LNCAP (cell line): ENCODE measurements around the gene NAV2.

Experiments
- TF ChIP-seq, protein P1 (sequence below): fragments of 450-650 bp; IDR thresholded peaks from 2 replicates; pipeline ENCODE4 v1.5.1; 2017; ENCODE audit warnings: mild to moderate bottlenecking

NAV2 gene

GRCh38 chr11:19723572-19724342 lies 11.1 kb downstream of the NAV2 start:
- TF ChIP-seq, protein P1, sequence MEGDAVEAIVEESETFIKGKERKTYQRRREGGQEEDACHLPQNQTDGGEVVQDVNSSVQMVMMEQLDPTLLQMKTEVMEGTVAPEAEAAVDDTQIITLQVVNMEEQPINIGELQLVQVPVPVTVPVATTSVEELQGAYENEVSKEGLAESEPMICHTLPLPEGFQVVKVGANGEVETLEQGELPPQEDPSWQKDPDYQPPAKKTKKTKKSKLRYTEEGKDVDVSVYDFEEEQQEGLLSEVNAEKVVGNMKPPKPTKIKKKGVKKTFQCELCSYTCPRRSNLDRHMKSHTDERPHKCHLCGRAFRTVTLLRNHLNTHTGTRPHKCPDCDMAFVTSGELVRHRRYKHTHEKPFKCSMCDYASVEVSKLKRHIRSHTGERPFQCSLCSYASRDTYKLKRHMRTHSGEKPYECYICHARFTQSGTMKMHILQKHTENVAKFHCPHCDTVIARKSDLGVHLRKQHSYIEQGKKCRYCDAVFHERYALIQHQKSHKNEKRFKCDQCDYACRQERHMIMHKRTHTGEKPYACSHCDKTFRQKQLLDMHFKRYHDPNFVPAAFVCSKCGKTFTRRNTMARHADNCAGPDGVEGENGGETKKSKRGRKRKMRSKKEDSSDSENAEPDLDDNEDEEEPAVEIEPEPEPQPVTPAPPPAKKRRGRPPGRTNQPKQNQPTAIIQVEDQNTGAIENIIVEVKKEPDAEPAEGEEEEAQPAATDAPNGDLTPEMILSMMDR, result no peak

GRCh38 chr11:19724765-19725164 lies 12.1 kb downstream of the NAV2 start:
- TF ChIP-seq, protein P1, result no peak

- TF ChIP-seq, protein P1, result no peak
These were observed 12.9 kb downstream of the NAV2 start for GRCh38 chr11:19725379-19726079.

GRCh38 chr11:19727246-19727645 lies 14.6 kb downstream of the NAV2 start:
- TF ChIP-seq, protein P1, result no peak

DNA sequence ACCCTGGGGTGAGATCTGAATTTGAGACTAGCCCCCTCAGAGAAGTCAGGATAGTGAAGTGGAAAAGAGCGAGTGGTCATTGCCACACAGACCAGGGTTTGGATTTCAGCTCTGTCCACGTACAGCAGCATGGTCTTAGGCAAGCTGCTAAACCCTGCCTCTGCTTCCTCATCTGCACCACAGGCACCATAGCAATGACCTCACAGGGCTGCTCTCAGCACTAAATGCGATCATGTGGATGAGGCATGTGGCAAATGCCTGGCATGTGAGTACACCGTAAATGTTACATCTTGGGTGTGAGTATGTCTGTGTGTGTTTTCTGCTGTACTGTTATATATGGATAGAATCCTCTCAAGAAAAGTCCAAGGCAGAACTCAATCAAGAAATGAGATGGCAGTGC lies 15.8 kb downstream of the NAV2 start:
- TF ChIP-seq, protein P1, result no peak

GRCh38 chr11:19729141-19729540 lies 16.5 kb downstream of the NAV2 start:
- TF ChIP-seq, protein P1, result no peak

DNA sequence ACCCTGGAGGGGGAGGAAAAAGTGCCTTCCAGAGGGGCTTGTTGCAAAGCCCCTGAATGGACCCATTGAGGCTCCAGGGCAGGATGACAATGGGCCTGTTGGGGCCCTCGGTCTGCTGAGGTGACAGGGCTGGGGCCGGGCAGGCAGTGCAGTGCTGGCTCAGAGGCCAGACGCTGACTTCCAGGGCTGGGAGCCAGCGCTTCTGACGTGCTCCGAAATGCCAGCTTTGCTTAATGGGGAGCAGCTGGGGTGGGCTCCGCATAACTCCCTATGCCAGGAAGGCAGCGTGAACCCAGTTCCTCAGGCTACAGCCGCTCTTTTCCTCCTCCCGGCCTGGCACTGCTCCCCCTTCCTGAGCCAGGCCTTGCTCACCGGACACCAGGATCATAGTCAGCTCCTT lies 17.7 kb downstream of the NAV2 start:
- TF ChIP-seq, protein P1, result no peak
